ENCODE data around the gene MVB12B.

DNA sequence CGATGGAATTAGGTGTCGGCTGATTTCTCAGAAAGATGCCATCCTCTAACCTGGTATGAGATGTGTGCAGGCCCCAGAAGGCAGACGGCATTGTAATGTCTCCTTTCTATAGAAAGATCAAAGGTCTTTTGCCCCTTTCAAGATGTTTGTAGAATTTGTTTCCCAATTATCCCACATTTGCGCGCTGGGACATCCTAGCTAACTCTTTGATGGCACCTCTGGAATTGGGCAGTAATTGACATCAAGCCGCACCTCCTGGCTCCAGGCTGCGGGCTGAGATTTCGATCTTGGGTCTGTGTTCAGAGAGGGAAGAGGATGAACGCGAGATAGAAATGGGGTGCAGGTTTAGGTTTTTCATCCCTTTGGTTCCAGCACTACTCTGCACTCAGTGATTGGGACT is 202.3 kb downstream of the MVB12B start:
- no peak for TF ChIP-seq ZNF367 (CRISPR knock-in tag; IDR thresholded peaks at IDR 0.05; ENCODE audit: borderline replicate concordance)
- TF ChIP-seq, protein P1, sequence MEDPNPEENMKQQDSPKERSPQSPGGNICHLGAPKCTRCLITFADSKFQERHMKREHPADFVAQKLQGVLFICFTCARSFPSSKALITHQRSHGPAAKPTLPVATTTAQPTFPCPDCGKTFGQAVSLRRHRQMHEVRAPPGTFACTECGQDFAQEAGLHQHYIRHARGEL (CRISPR knock-in tag; IDR thresholded peaks at IDR 0.05), result no peak
